GM18520 (cell line): Measurements from ENCODE around the gene DNAJC15.

ENCODE experiments used
- ATAC-seq: cut with Tn5 transposase; IDR thresholded peaks from one replicate; pipeline ENCODE4 v1.9.1; 2021; ENCODE audit not compliant: unreplicated experiment

Gene DNAJC15

GRCh38 chr13:43150369-43151207, 127.2 kb downstream of the DNAJC15 start:
- no peak for ATAC-seq

GRCh38 chr13:43153436-43154090, 130.2 kb downstream of the DNAJC15 start:
- ATAC-seq = no peak

GRCh38 chr13:43154156-43154651, 130.8 kb downstream of the DNAJC15 start:
- no peak for ATAC-seq

- ATAC-seq = no peak
Measured at GRCh38 chr13:43154839-43155238, 131.5 kb downstream of the DNAJC15 start.

- no peak for ATAC-seq
Measured at GRCh38 chr13:43156916-43157315, 133.5 kb downstream of the DNAJC15 start.

GRCh38 chr13:43157796-43158195, 134.4 kb downstream of the DNAJC15 start:
- ATAC-seq = no peak

GRCh38 chr13:43158516-43158915, 135.1 kb downstream of the DNAJC15 start:
- no peak for ATAC-seq

GRCh38 chr13:43159026-43159461, 135.7 kb downstream of the DNAJC15 start:
- ATAC-seq = no peak
